Dendritic cell treated with granulocyte-macrophage colony-stimulating factor and Interleukin-4, amounts not matched to agents 40 ng/mL and 50 ng/mL, for 4 days (primary cell): Measurements from ENCODE around the gene ZEB2.

Source experiments
- H3K27ac Mint-ChIP-seq: one replicate; pipeline ENCODE4 v1.8.0; 2022; ENCODE audit warnings: mild to moderate bottlenecking, mixed read lengths
- H3K27me3 Mint-ChIP-seq: one replicate; pipeline ENCODE4 v1.8.0; 2022; ENCODE audit warnings: mild to moderate bottlenecking, mixed read lengths
- H3K36me3 Mint-ChIP-seq: one replicate; pipeline ENCODE4 v1.8.0; 2022; ENCODE audit warnings: low read depth, mixed read lengths
- H3K4me1 Mint-ChIP-seq: one replicate; pipeline ENCODE4 v1.8.0; 2022; ENCODE audit warnings: low read depth, mixed read lengths
- H3K4me3 Mint-ChIP-seq: one replicate; pipeline ENCODE4 v1.8.0; 2022; ENCODE audit warnings: mild to moderate bottlenecking, moderate library complexity, mixed read lengths
- H3K9me3 Mint-ChIP-seq: one replicate; pipeline ENCODE4 v1.8.0; 2022; ENCODE audit warnings: mixed read lengths
- intact Hi-C: fragments of 100-400 bp; cut with micrococcal nuclease; formaldehyde crosslinking; loops from one replicate; pipeline ENCODE4 v1.15.0; 2022

ZEB2 gene

DNA sequence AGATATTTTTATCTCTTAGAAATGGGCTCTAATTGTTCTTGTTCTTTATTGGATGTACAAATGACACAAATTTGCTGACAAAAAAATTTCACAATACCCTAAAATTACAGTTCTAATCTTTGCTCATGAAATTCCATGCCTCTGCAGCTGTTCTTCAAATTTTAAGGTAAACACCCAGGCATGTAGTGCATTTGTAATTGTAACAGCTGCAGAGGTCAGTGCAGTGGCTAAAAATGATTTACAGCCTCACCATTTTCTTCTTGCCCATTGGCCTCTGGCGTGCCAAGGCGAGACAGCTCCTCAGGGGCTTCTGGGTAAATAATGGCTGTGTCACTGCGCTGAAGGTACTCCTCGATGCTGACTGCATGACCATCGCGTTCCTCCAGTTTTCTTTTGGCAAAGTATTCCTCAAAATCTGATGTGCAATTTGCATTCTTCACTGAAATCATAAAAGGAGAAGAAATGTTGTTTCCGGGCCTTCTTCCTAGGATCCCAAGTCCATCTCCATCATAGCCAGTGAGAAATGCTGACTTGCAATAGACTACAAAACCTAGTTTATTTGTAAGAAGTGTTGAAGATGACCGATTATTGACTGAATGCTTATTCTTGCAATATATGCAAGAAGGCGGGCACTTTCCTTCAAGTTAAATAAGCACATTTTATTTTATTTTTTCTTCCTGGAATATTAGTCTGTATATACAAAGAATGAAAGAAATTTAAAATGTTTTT is 115.2 kb downstream of the ZEB2 start:
- Mint-ChIP-seq H3K27me3 (no peaks in the 10 kb centered on the region), H3K27ac (no peak overlapping the region), H3K4me3 (no peak overlapping the region), H3K36me3 (peaks cover 100% of the 10 kb centered on the region), H3K9me3 (no peaks in the 10 kb centered on the region), H3K4me1 (peaks cover 28% of the 10 kb centered on the region)
- intact Hi-C loops, result no loop called here

- Mint-ChIP-seq H3K4me1 (peaks cover 30% of the 10 kb centered on the region), H3K36me3 (peaks cover 100% of the 10 kb centered on the region), H3K9me3 (no peaks in the 10 kb centered on the region), H3K27ac (no peak overlapping the region), H3K4me3 (no peak overlapping the region), H3K27me3 (no peaks in the 10 kb centered on the region)
- intact Hi-C loops, result no loop called here
These were observed 116.0 kb downstream of the ZEB2 start for GRCh38 chr2:144403933-144404332.

GRCh38 chr2:144402251-144402650 is 117.7 kb downstream of the ZEB2 start:
- H3K9me3 Mint-ChIP-seq, result no peaks in the 10 kb centered on the region
- H3K27me3 Mint-ChIP-seq, result no peaks in the 10 kb centered on the region
- H3K4me1 Mint-ChIP-seq, result peaks cover 42% of the 10 kb centered on the region
- H3K4me3 Mint-ChIP-seq, result no peak overlapping the region
- H3K27ac Mint-ChIP-seq, result peak overlapping the region; percentile 51
- peaks cover 100% of the 10 kb centered on the region for H3K36me3 Mint-ChIP-seq
- intact Hi-C loops, result no loop called here

DNA sequence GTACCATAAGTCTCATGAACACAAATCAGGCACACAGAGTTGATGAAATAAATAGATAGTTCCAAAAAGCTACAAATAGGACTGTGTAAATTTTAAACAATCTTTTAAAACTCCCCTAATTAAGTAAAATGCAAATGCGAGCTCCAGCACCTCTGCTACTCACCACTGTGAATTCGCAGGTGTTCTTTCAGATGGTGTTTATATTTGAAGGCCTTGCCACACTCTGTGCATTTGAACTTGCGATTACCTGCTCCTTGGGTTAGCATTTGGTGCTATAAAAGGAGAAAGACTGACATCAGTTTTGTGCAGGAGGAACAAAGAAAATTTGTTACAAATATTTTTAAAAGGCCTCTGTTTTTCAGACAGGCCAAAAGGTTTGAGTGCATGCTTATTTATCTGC is 118.9 kb downstream of the ZEB2 start:
- no peaks in the 10 kb centered on the region for H3K27me3 Mint-ChIP-seq
- H3K36me3 Mint-ChIP-seq, result peaks cover 95% of the 10 kb centered on the region
- no peaks in the 10 kb centered on the region for H3K9me3 Mint-ChIP-seq
- intact Hi-C loops, result no loop called here
- no peak overlapping the region for H3K4me3 Mint-ChIP-seq
- H3K4me1 Mint-ChIP-seq, result peaks cover 33% of the 10 kb centered on the region
- H3K27ac Mint-ChIP-seq, result no peak overlapping the region

DNA sequence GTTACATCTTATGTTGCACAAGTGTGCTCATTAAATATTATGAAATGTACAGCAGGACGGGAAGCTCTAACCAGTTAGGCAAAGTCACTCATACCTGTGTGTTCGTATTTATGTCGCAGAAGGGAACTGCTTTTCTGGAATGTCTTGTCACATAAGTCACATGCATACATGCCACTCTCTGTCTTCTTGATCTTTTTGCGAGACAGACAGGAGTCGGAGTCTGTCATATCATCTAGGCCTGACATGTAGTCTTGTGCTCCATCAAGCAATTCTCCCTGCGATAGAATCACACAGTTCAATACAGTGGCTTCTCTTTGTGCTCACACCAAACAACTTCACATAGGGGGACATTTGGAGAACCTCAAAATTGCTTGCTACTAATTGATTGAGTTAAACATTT is 123.6 kb downstream of the ZEB2 start:
- intact Hi-C loops, result no loop called here
- Mint-ChIP-seq H3K9me3 (no peaks in the 10 kb centered on the region), H3K4me1 (peaks cover 29% of the 10 kb centered on the region), H3K27ac (peak overlapping the region; percentile 9), H3K36me3 (peaks cover 63% of the 10 kb centered on the region), H3K27me3 (no peaks in the 10 kb centered on the region), H3K4me3 (no peak overlapping the region)

- H3K36me3 Mint-ChIP-seq, result peaks cover 21% of the 10 kb centered on the region
- peaks cover 14% of the 10 kb centered on the region for H3K4me1 Mint-ChIP-seq
- H3K27ac Mint-ChIP-seq, result no peak overlapping the region
- H3K9me3 Mint-ChIP-seq, result no peaks in the 10 kb centered on the region
- intact Hi-C loops, result no loop called here
- no peak overlapping the region for H3K4me3 Mint-ChIP-seq
- no peaks in the 10 kb centered on the region for H3K27me3 Mint-ChIP-seq
These were observed 129.4 kb downstream of the ZEB2 start for GRCh38 chr2:144390424-144391020.

DNA sequence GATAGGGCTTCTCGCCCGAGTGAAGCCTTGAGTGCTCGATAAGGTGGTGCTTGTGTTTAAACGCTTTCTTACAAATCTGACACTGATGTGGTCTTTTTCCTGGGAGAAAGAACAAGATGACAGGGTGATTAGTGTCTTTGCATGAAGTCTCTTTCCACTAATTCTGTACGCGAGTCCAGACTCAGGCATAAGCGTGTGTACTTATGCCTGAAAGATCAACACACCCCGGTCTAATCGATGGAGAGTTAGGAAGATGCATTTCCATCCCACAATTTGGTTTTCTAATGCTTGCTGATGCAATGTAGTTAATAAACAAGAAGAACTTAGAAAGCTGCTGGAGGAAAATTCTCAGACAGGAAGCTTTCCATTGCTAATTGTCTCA is 130.0 kb downstream of the ZEB2 start:
- H3K36me3 Mint-ChIP-seq, result peaks cover 21% of the 10 kb centered on the region
- H3K27ac Mint-ChIP-seq, result no peak overlapping the region
- no peaks in the 10 kb centered on the region for H3K9me3 Mint-ChIP-seq
- H3K27me3 Mint-ChIP-seq, result no peaks in the 10 kb centered on the region
- peaks cover 14% of the 10 kb centered on the region for H3K4me1 Mint-ChIP-seq
- no peak overlapping the region for H3K4me3 Mint-ChIP-seq
- intact Hi-C loops, result no loop called here

DNA sequence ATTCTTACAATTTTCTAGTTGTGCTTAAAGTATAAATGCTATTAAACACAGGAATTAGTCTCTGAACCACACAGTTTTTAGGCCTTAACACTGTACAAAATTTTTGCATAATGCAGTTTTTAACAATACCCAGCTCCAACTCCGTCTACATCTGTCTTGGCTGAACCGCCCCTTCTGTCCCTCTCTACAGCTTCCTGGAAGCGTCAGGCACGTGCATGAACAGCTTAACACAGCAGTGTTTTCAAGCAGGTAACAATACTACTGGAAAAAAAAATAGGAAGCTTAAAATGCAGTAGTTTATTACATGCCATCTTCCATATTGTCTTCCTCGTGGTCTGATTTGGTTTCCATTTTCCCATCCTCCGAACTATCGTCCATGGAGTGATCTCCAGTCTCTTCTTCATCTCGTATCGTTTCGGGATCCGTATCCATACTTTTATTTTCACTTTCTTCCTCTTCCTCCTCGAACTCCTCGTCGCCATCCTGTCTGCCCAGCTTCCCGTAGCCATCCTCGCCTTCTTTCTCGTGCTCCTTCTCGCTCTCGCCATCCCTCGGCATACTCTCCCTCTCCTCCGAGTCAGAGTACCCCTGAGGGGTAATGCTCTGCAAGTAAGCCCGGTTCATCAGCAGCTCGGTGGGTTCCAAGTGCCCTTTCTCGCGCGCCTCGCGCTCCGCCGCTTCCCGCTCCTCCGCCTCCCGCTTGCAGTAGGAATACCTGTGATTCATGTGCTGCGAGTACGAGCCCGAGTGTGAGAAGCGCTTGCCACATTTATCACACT is 130.6 kb downstream of the ZEB2 start:
- peaks cover 20% of the 10 kb centered on the region for H3K36me3 Mint-ChIP-seq
- H3K27ac Mint-ChIP-seq, result no peak overlapping the region
- no peaks in the 10 kb centered on the region for H3K27me3 Mint-ChIP-seq
- peaks cover 14% of the 10 kb centered on the region for H3K4me1 Mint-ChIP-seq
- intact Hi-C loops, result no loop called here
- H3K4me3 Mint-ChIP-seq, result no peak overlapping the region
- H3K9me3 Mint-ChIP-seq, result no peaks in the 10 kb centered on the region

DNA sequence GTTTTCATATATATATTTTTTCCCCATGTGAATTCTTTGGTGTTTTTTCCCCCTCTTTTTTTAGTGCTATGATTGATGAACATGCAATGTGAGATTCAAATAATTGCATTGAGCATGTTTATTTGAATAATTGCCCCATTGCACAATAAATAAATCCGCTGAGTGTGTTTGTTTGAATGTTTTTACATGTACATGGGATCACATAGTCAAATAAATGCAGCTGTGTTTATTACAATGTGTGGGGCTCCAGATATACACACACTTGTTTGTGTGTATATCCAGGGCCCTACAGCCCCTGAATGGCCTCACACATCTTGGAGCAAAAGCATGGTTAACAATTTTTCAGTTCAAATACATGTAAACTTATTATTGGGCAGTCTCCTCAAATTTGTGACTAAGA is 134.5 kb downstream of the ZEB2 start:
- H3K27ac Mint-ChIP-seq, result no peak overlapping the region
- intact Hi-C loops, result no loop called here
- H3K9me3 Mint-ChIP-seq, result no peaks in the 10 kb centered on the region
- peaks cover 20% of the 10 kb centered on the region for H3K36me3 Mint-ChIP-seq
- H3K4me3 Mint-ChIP-seq, result no peak overlapping the region
- peaks cover 39% of the 10 kb centered on the region for H3K4me1 Mint-ChIP-seq
- no peaks in the 10 kb centered on the region for H3K27me3 Mint-ChIP-seq

DNA sequence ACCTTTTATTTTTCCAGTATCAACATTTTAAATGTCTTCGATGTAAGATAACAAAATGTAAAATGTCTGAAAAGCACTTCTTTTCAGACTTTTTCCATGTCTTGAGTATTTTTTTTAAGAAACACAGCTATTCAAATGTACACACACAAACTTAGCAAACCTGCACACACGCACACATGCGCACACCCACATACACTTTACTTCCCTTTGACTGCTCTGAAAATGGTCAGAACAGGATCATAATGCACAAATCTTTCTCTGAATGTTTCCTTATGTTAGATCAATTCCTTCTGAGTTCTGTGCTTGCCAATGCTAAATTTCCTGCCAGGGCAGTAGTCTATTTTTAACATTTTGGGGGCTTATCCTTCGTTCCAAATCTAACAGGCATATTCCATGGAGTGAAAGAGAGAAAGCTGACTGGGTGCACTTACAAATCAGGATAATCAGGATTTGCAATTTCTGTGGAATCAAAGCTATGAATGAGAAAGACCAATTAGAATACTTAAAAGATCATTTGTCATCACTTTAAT is 136.3 kb downstream of the ZEB2 start:
- H3K27ac Mint-ChIP-seq, result peak overlapping the region; percentile 57
- H3K4me1 Mint-ChIP-seq, result peaks cover 55% of the 10 kb centered on the region
- no peak overlapping the region for H3K4me3 Mint-ChIP-seq
- H3K36me3 Mint-ChIP-seq, result peaks cover 20% of the 10 kb centered on the region
- no peaks in the 10 kb centered on the region for H3K27me3 Mint-ChIP-seq
- no peaks in the 10 kb centered on the region for H3K9me3 Mint-ChIP-seq
- intact Hi-C loops, result loop anchor here (5.0 kb wide), 1 partner anchor 51 kb away; a partner anchor contains a TSS

DNA sequence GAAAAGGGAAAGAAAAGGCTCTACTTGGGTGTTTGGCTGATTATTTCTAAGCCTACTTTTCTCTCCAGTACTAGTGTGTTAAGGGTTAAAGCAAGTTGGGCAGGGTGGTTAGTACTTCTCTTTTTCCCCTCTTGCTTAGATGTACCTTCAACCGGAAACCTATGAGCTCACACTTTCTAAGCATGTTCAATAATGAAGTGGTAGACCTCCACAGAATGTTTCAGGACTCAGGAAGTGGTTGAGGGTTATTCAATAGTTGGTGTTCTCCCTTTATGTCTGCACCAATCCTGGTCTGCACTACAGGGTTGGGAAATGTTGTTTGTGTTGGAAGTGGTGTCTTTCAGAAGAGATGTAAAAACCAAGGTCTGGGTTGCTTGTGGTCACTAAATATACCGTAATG is 137.1 kb downstream of the ZEB2 start:
- no peaks in the 10 kb centered on the region for H3K9me3 Mint-ChIP-seq
- H3K27ac Mint-ChIP-seq, result peak overlapping the region; percentile 40
- peaks cover 20% of the 10 kb centered on the region for H3K36me3 Mint-ChIP-seq
- no peak overlapping the region for H3K4me3 Mint-ChIP-seq
- peaks cover 62% of the 10 kb centered on the region for H3K4me1 Mint-ChIP-seq
- H3K27me3 Mint-ChIP-seq, result no peaks in the 10 kb centered on the region
- intact Hi-C loops, result loop anchor here (5.0 kb wide), 1 partner anchor 51 kb away; a partner anchor contains a TSS

GRCh38 chr2:144381716-144382115 is 138.2 kb downstream of the ZEB2 start:
- Mint-ChIP-seq H3K9me3 (no peaks in the 10 kb centered on the region), H3K27me3 (no peaks in the 10 kb centered on the region), H3K4me1 (peaks cover 73% of the 10 kb centered on the region), H3K36me3 (peaks cover 20% of the 10 kb centered on the region), H3K27ac (peak overlapping the region; percentile 42), H3K4me3 (no peak overlapping the region)
- intact Hi-C loops, result loop anchor here (5.0 kb wide), 1 partner anchor 49 kb away; a partner anchor contains a TSS

DNA sequence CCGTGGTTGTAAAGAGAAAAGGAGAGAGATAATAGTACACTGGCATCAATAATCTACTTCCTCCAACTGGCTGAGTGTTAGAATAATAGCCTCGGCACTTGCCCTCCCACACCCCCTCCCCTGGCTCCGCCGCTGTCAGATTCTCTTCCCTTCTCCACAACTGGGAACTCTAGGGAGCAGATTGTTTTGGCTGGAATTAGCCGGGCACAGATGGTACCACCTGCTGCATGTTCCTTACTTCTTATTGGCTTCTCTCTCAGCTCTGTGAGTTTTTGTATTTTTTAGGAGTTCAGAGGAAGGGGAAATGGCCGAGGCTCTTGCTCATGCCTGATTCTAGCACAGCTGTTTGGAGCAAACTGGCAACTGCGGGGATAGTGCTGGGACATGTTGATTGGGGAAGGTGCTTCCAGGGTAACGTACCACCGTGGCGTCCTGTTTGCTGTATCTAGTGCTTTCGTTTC is 140.0 kb downstream of the ZEB2 start:
- Mint-ChIP-seq H3K4me3 (peak overlapping the region; percentile 39), H3K4me1 (peaks cover 76% of the 10 kb centered on the region), H3K27ac (peak overlapping the region; percentile 68), H3K36me3 (peaks cover 2% of the 10 kb centered on the region), H3K9me3 (no peaks in the 10 kb centered on the region), H3K27me3 (no peaks in the 10 kb centered on the region)
- intact Hi-C loops, result loop anchor here (5.0 to 10.0 kb wide), 2 partner anchors 48 to 865 kb away; a partner anchor contains a TSS

DNA sequence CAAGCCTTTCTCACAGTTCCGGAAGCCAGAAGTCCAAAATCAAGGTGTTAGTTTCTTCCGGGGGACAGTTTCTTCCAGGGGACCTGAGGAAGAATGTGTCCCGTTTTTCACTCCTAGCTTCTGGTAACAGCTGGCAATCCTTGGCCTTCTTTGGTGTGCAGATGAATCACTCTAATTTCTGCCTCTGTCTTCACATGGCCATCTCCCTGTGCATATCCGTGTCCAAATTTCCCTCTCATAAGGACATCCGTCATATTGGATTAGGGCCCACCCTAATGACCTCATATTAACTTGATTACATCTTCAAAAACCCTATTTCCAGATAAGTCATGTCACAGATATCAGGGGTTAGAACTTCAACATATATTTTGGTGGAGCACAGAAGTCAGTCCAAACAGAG is 141.4 kb downstream of the ZEB2 start:
- no peaks in the 10 kb centered on the region for H3K36me3 Mint-ChIP-seq
- no peak overlapping the region for H3K27ac Mint-ChIP-seq
- H3K4me1 Mint-ChIP-seq, result peaks cover 85% of the 10 kb centered on the region
- H3K4me3 Mint-ChIP-seq, result no peak overlapping the region
- intact Hi-C loops, result loop anchor here (10.0 kb wide), 1 partner anchor 864 kb away; no protein-coding TSS in a partner anchor
- no peaks in the 10 kb centered on the region for H3K27me3 Mint-ChIP-seq
- H3K9me3 Mint-ChIP-seq, result no peaks in the 10 kb centered on the region
